Measurements from ENCODE around the gene PIK3CD.

PIK3CD gene

GRCh38 chr1:9728451-9729295 lies 77.1 kb downstream of the PIK3CD start:
- no peak for TF ChIP-seq CTCF (IDR thresholded peaks at IDR 0.05; ENCODE audit: control insufficient read depth, extremely low read depth, insufficient read depth)
- DNase-seq (ENCODE audit: low read depth) = no peak
- H3K4me3 ChIP-seq (ENCODE audit: low read depth, low read length) = no peak overlapping the region

- H3K4me3 ChIP-seq (ENCODE audit: low read depth, low read length) = no peak overlapping the region
- TF ChIP-seq CTCF (IDR thresholded peaks at IDR 0.05; ENCODE audit: control insufficient read depth, extremely low read depth, insufficient read depth) = no peak
- no peak for DNase-seq (ENCODE audit: low read depth)
Measured at GRCh38 chr1:9729523-9729922, 78.0 kb downstream of the PIK3CD start.

GRCh38 chr1:9730096-9730901 lies 78.8 kb downstream of the PIK3CD start:
- DNase-seq (ENCODE audit: low read depth) = no peak
- no peak for TF ChIP-seq CTCF (IDR thresholded peaks at IDR 0.05; ENCODE audit: control insufficient read depth, extremely low read depth, insufficient read depth)
- no peak overlapping the region for H3K4me3 ChIP-seq (ENCODE audit: low read depth, low read length)

- H3K4me3 ChIP-seq (ENCODE audit: low read depth, low read length) = no peak overlapping the region
- TF ChIP-seq CTCF (IDR thresholded peaks at IDR 0.05; ENCODE audit: control insufficient read depth, extremely low read depth, insufficient read depth) = no peak
- no peak for DNase-seq (ENCODE audit: low read depth)
Measured at GRCh38 chr1:9731051-9731537, 79.6 kb downstream of the PIK3CD start.

- TF ChIP-seq CTCF (IDR thresholded peaks at IDR 0.05; ENCODE audit: control insufficient read depth, extremely low read depth, insufficient read depth) = no peak
- H3K4me3 ChIP-seq (ENCODE audit: low read depth, low read length) = no peak overlapping the region
- no peak for DNase-seq (ENCODE audit: low read depth)
Measured at GRCh38 chr1:9731561-9731960, 80.0 kb downstream of the PIK3CD start.

- H3K4me3 ChIP-seq (ENCODE audit: low read depth, low read length) = no peak overlapping the region
- no peak for TF ChIP-seq CTCF (IDR thresholded peaks at IDR 0.05; ENCODE audit: control insufficient read depth, extremely low read depth, insufficient read depth)
- no peak for DNase-seq (ENCODE audit: low read depth)
Measured at GRCh38 chr1:9732123-9732971, 80.8 kb downstream of the PIK3CD start.

Measured in LNCaP clone FGC (cell line).